Effector CD4-positive, alpha-beta T cell (primary cell): ENCODE data around the gene LMOD1. TPM values are rescaled to one million over a fixed set of nuclear protein-coding genes. Genes with fewer than 3 reads are reported as not detected.
"Not testable (repeated sequence)": the region's sequence is repeated elsewhere in the genome, so short reads cannot be mapped to it uniquely, and the experiment has no call there.

ENCODE experiments used
- DNase-seq: peaks from one replicate; pipeline ENCODE4 v3.0.0-alpha.2; 2020
- total RNA-seq: gene quantifications from one replicate; lab custom pipeline; 2026; lab: John Stamatoyannopoulos, UW

LMOD1 gene
- not detected for total RNA-seq

DNA sequence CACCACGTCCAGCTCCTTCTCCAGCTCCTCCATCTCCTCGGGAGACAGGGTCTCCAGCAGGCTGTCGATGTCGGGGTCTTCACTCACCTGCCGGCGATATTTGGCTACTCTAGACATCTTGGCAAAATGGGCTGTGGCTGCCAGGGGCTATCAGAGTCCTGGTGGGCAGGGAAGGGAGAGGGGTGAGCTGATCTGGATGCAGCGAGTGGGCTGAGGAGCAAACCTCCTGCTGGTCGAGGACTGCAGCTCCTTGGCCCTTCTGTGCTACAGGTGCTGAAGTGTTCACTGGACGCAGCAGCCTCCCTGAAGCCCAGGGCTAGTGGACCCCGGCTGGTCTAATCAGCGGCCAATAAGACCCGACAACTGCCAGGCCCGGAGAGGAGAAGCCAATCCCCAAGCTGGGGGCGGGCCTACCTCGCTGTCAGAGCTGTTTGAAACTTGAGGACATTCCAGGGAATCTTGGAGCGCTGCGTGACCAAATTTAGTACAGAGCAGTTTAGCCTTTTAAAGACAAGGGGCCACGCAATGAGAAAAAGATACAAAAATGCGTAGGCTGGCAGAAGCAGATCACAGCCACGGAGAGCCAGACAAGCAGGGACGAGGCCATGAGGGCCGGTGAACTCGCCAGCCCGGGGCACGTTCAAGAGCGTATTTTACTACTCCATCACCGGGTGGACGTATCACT lies at the start of gene LMOD1:
LMOD1 (minus strand) TSS at position 325 of the 685 bp plus-strand sequence; CDS start at position 117, 208 bp downstream.
- DNase-seq = no peak

DNA sequence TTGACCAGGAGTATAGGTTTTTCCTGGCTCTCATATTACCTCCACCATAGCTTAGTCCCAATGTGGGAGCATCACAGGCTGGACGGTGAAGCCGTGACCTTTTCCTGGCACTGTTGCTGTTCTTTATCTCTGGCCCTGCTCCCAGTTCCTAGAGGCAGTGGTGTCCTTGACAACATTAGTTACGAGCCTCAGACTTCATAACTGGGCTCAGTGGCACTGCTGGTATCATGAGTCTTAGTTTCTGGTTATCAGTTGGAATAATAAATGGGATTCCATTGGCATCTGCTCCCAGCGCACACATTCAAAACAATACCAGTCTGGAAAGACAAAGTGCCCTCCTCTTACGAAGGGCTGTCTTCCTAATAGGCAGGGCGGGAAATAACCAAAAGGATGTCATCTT lies 44.1 kb upstream of the LMOD1 start:
- no peak for DNase-seq

DNA sequence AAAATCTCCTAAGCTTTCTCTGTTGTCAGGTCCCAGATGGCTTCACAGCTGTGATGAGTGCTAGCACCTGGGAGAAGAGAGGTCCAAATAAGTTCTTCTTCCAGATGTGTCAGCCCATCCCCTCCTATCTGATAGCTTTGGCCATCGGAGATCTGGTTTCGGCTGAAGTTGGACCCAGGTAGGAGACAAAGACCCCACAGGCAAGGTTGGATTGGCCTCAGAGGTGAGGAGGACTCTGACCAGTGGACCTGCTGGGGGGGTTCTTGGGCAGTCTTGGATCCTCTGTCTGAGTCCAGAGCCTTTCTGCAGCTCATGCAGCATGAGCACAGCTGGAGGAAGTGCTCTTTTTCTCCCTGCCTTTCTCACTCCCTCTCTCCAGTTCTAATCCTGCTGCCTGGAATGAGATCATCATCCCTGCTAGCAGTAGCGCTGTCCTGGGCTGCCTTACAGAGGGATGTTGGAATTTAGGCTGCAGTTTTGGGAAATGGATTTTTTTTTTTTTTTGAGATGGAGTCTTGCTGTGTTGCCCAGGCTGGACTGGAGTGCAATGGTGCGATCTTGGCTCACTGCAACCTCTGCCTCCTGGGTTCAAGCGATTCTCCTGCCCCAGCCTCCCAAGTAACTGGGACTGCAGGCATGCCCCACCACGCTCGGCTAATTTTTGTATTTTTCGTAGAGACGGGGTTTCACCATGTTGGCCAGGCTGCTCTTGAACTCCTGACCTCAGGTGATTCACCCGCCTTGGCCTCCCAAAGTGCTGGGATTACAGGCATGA lies 43.2 kb upstream of the LMOD1 start:
- no peak for DNase-seq

DNA sequence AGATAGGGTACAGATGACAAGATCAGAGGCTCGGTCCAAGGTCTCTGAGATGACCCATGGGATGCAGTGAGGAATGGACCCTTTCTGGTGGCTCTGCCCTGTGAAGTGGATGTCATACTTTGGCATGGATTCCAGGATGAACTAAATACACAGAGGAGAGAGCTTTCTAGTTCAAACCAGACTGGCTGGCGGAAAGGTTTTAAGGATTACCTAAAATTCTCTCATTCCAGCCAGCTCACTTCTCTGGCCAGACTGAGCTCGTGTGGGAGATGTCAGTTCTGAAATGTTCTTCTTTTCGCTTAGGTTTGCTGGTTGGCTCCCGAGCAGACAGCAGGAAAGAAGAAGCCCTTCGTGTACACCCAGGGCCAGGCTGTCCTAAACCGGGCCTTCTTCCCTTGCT lies 42.3 kb upstream of the LMOD1 start:
- no peak for DNase-seq

DNA sequence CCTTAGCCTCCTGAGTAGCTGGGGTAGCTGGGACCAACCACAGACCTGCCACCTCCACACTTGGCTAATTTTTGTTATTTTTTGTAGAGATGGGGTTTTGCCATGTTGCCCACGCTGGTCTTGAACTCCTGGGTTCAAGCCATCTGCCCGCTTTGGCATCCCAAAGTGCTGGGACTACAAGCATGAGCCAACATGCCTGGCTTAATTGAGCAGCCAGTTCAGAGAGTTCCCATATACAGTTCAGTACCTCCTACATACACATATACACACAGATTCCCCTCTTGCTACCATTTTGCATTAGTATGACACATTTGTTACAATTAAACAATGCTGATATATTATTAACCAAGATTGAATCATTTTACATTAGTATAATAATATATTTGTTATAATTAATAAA lies 39.0 kb upstream of the LMOD1 start:
- no peak for DNase-seq

DNA sequence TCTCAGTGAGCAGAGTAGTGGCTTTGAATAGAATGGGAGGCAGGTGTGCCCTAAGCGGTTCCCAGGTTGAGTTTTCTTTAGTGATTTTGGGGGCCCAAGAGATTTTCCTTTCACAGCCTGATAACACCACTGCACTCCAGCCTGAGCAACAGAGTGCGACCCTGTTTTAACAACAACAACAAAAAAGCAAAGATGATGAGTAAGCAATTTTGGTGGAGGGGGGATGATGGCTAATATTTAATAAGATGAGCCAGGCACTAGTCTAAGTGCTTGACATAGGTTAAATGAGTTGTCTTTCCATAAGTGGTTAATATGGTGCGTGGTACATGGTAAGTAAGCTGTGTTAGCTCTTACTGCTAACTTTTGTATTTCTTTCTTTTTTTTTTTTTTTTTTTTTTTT lies 38.1 kb upstream of the LMOD1 start:
- DNase-seq = no peak

DNA sequence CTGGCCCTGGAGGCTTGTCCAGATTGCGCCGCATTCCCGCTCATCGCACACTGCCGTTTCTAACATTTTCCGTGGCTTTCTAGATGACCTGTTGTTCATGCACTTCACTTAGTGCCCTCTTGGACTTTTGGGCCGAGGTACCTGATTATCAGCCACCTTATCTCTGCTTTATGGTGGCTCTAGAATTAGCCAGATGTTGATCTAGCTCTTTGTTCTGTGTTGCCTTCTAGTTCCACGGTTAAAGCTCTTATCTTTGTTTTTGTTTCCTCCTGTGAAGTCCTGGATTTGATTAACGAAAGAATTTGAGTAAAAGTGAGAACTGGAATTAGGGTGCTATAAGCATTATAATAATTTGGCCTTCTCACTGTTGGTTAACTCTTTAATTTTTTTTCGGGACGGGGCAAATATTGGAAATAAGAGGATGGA lies 37.0 kb upstream of the LMOD1 start:
- no peak for DNase-seq

DNA sequence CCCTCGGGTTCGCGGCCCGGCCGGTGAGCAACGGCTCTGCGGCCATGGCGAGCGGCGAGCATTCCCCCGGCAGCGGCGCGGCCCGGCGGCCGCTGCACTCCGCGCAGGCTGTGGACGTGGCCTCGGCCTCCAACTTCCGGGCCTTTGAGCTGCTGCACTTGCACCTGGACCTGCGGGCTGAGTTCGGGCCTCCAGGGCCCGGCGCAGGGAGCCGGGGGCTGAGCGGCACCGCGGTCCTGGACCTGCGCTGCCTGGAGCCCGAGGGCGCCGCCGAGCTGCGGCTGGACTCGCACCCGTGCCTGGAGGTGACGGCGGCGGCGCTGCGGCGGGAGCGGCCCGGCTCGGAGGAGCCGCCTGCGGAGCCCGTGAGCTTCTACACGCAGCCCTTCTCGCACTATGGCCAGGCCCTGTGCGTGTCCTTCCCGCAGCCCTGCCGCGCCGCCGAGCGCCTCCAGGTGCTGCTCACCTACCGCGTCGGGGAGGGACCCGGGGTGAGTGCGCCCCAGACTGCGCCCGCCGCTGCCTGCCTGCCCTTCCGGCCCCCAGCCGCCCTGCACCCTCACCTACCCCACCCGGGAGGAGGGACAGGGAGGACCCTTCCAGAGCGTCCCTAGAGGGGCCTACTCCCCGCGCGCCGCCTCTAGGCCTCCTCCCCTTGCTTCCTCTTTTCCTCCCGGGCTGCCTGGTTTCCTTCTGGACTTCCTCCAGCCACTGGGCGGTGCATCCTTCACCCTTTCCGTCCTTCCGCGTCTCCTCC lies 36.5 kb upstream of the LMOD1 start, which contains the start of gene RNPEP:
RNPEP (plus strand) TSS at position 26 of the 757 bp plus-strand sequence; CDS start at position 45, 19 bp downstream.
- DNase-seq = peak; percentile 41

DNA sequence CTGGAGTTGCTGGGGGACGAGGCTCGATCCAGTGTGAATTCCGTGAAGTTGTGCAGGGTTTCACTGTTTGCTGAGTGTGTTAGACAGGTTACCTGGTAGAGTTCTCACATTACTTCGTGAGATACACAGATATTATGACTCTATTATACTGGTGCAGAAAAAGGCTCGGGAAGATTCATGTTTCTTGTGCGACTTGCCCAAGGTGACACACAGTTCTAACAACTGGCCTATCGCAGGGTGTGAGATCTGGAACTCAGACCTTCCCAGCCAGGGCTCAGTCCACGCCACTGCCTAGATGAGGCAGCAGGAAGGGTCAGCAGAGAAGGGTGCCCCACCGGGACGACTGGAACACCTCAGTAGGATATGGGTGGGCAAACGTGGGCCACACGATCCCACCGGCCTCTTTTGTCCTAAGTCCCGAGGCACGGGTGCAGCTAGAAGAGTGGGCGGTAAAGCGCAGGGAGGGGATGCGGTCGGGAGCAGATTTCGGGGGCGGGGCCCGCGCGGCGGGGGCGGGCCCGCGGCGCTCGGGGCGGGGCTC lies 35.8 kb upstream of the LMOD1 start:
- DNase-seq = peak; percentile 47

DNA sequence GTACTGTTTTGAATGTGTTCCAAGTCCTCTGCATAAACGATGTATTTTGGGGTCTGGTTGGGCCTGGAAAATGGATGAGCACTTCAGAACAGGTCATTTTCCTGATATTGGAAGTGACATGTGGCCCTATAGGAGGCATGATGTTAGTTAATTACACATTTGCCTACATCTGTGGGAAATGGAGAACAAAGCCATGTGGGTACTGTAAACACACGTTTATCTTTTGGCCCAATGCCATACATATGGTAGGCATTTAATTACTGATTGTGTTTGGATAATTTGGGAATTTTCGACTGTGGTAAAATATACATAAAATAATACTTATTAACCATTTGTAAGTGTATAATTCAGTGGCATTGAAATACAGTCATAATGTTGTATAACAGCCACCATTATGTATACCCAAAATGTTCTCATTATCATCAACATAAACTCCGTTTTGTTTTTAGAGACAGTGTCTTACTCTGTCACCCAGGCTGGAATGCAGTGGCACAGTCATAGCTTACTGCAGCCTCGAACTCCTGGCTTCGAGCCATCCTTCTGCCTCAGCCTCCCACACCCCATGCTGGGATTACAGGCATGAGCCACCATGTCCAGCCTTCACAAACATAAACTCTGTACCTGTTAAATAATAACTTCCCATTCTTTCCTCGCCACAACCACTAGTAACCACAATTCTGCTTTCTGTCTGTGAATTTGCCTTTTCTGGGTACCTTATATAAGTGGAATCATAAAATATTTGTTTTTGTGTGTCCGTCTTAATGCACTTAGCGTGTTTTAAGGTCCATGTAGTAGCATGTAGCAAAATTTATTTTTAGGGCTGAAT lies 24.2 kb upstream of the LMOD1 start:
- no peak for DNase-seq

DNA sequence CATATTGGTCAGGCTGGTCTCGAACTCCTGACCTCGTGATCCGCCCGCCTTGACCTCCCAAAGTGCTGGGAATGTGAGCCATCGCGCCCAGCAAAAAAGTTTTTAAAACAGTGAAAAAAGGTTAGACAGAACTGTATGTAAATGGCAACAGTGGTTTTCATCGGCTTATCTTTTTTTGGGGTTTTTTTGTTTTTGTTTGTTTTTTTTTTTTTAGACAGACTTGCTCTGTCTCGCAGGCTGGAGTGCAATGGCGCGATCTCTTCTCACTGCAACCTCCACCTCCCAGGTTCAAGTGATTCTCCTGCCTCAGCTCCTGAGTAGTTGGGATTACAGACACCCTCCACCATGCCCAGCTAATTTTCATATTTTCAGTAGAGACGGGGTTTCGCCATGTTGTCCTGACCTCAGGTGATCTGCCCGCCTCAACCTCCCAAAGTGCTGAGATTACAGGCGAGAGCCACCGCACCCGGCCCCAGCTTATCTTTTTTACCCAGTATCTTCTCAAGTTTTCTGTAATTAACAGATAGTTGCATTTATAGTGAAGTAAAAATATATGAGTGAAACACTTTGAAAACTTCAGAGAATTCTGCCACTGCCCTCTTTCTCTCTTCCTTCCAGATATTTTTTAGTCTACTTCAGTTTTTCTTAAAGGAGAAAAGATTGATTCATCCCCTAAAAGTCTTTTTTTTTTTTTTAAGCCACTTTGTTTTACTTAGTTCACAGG lies 22.0 kb upstream of the LMOD1 start:
- no peak for DNase-seq

DNA sequence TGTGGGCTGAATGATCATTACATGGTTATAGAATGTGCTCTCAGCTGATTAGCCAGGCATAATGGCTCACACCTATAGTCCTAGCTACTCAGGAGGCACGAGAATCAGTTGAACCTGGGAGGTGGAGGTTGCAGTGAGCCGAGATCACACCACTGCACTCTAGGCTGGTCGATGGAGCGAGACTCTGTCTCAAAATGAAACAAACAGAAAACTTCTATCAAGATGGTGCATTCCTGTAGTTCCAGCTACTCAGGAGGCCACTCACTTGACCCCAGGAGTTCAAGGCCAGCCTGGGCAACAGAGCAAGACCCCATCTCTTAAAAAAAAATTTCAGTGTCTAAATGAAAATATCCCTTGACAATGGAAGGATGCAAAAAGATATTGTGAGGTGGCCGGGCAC lies 19.8 kb upstream of the LMOD1 start:
- no peak for DNase-seq

DNA sequence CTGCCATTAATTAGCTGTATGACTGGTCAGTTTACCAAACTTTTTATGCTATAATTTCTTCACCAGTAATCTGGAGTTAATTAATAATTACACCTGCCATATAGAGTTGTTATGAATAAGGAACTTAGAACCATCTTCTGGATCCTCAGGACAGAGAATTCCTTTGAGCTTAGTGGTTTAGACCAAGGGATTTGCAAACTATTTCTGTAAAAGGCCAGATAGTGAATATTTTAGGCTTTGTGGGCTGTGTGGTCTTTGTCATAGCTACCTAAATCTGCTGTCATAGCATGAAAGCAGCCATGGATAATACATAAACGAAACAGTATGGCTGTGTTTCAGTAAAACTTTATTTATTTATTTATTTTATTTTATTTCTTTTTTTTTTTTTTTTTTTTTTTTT lies 17.9 kb upstream of the LMOD1 start:
- DNase-seq = no peak

DNA sequence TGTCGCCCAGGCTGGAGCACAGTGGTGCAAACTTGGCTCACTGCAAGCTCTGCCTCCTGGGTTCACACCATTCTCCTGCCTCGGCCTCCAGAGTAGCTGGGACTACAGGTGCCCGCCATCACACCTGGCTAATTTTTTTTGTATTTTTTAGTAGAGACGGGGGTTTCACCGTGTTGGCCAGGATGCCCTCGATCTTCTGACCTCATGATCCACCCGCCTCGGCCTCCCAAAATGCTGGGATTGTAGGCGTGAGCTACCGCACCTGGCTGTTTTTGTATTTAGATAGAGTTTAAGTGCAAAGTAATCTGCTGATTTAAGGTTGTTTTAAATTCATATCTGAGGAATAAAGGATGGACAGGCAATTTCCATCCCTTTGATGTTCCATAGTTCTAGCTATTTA lies 16.0 kb upstream of the LMOD1 start:
- not testable (repeated sequence) for DNase-seq

DNA sequence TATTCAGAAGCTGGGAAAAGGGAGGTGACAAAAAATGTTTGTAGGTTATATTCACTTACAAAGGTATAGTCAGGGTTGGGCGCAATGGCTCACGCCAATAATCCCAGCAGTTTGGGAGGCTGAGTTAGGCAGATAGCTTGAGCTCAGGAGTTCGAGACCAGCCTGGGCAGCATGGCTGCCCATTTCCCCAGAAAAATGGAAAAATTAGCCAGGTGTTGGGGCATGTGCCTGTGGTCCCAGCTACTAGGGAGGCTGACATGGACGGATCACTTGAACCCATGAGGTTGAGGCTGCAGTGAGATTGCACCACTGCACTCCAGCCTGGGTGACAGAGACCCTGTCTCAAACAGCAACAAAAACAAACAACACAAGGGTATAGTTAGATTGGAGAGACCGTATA lies 12.0 kb upstream of the LMOD1 start:
- DNase-seq = no peak

DNA sequence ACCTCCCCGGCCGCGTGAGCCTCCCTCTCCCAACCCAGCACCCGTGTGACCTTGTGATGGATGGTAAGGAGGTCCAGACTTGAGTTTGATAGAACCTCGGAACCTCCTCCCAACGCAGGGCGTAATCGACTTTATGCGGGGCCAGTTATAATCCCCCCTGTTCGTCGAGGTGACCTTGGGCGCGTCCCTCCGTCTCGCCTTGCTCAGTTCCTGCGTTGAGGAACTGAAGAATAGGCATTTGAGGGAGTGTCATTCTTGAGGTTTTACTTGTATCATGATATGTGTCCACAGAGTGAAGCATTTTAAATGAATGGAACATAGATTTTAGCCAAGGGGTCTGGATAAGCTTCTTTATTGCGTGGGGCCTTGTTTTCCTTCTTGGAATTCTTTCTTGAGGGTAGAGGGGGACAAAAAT lies 9.4 kb upstream of the LMOD1 start:
- no peak for DNase-seq

DNA sequence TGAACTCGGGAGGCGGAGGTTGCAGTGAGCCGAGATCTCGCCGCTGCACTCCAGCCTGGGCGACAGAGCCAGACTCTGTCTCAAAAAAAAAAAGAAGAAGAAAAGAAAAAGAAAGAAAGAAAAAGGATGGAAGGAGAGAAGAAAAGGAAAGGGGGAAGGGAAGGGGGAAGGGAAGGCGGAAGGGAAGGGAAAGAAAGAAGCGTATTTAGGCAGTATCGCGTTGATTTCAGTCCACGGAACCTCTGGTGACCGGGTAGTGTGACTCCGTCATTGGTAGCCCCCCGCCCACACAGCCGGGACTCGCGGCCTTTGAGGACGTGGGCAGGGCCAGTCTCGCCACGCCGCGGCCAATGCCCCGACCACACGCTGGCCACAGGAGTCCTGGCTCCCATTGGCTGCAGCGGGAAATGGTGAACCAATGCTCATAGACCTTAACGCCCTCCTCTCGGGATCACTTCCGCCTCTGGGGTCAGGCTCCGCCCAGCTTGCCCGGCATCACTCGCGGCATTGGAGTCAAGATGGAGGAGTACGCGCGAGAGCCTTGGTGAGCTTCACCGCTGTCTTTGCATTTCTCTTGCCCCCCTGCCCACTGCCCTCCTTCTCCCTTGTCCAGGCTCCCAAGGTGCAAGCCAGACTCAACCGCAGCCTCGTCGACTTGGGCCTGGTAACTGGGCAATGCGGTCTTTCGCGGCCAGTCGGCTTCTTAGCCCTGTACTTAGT lies 8.8 kb upstream of the LMOD1 start, which contains the start of gene TIMM17A:
TIMM17A (plus strand) TSS at position 495 of the 720 bp plus-strand sequence; CDS start at position 519, 24 bp downstream.
- peak; percentile 90 for DNase-seq

DNA sequence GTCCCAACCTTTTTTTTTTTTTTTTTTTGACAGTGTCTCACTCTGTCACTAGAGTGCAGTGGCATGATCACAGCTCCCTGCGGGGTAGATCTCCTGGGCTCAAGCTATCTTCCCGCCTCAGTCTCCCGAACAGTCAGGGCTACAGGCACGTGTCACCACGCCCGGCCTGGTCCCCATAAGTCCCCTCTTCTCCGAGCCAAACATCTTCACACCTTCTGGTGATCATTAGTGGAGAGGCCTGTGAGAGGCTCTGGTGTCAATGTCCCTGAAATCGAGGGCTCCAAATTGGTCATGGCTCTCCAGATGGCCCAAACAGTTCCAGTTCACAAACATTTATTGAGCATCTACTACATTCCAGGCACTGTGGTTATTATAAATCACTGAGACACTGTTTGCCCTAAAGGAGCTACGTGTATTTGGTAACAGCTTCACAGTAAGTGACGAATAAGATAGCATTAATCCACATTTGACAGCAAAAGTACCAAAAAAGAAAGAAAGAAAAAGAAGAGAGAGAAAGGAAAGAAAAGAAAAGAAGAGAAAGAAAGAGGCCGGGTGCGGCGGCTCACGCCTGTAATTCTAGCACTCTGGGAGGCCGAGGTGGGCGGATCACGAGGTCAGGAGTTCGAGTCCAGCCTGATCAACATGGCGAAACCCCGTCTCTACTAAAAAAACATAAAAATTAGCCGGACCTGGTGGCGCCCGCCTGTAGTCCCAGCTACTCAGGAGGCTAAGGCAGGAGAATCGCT lies 8.1 kb upstream of the LMOD1 start:
- no peak for DNase-seq

DNA sequence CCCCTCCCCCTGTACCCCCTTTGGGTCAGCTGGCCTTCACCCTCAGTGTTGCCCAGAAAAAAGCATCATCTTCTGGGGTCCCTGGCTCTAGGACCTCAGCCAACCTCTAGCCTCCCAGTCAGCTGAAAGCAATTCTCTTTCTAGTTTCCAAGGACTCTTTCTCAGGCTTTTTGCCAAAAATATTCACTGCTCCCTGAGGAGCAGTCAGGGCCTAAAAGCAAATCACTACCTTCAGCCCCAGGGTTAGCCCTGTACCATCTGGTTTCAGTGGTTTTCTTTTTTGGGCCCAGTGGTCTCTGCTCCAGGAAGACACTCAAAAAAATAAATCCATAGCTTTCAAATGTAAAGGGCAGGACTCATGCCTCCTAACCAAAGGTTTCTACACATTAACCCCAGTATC lies 3.1 kb upstream of the LMOD1 start:
- no peak for DNase-seq

DNA sequence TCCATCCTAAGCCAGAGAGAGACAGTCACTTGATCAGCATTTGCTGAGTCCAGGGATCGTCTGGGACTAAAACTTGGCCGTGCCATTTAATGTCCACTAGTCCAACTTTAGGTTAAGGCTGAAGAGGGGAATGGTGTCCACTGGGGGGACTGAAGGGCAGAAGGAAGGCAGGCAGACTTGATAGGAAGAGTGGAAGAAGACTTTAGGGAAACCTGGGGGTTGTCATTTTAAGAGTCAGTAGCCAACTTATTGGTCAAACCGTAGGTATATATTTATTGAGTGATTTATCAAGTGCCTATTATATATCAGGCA lies 1.3 kb upstream of the LMOD1 start:
- DNase-seq = no peak
